Measurements from ENCODE around the gene NEK11.

Gene NEK11

GRCh38 chr3:131125684-131126083 lies 99.0 kb downstream of the NEK11 start:
- no peak for DNase-seq

GRCh38 chr3:131140891-131141290 lies 114.2 kb downstream of the NEK11 start:
- DNase-seq, result no peak

- DNase-seq, result no peak
Observed at GRCh38 chr3:131141770-131142169, 115.1 kb downstream of the NEK11 start.

- DNase-seq, result peak in 2 of 51 donors; percentile 0 to 11
Observed at GRCh38 chr3:131142580-131142979, 115.9 kb downstream of the NEK11 start.

GRCh38 chr3:131143802-131144201 lies 117.1 kb downstream of the NEK11 start:
- no peak for DNase-seq

GRCh38 chr3:131147534-131147933 lies 120.9 kb downstream of the NEK11 start:
- no peak for DNase-seq

- no peak for DNase-seq
Observed at GRCh38 chr3:131158434-131158833, 131.8 kb downstream of the NEK11 start.

GRCh38 chr3:131162516-131162915 lies 135.8 kb downstream of the NEK11 start:
- DNase-seq, result no peak

- DNase-seq, result no peak
Observed at GRCh38 chr3:131167867-131168266, 141.2 kb downstream of the NEK11 start.

GRCh38 chr3:131169331-131169730 lies 142.7 kb downstream of the NEK11 start:
- no peak for DNase-seq

GRCh38 chr3:131172502-131173200 lies 146.0 kb downstream of the NEK11 start:
- no peak for DNase-seq

- DNase-seq, result no peak
Observed at GRCh38 chr3:131174752-131175151, 148.1 kb downstream of the NEK11 start.

- DNase-seq, result no peak
Observed at GRCh38 chr3:131178710-131179375, 152.2 kb downstream of the NEK11 start.

GRCh38 chr3:131192701-131193100 lies 166.0 kb downstream of the NEK11 start:
- DNase-seq, result no peak

- no peak for DNase-seq
Observed at GRCh38 chr3:131193641-131194238, 167.1 kb downstream of the NEK11 start.

- DNase-seq, result no peak
Observed at GRCh38 chr3:131194816-131195215, 168.1 kb downstream of the NEK11 start.

GRCh38 chr3:131200636-131201199 lies 174.0 kb downstream of the NEK11 start:
- no peak for DNase-seq

GRCh38 chr3:131216330-131216729 lies 189.7 kb downstream of the NEK11 start:
- no peak for DNase-seq

- DNase-seq, result peak in 5 of 51 donors; percentile 6 to 27 (median 11)
Observed at GRCh38 chr3:131216801-131217200, 190.1 kb downstream of the NEK11 start.

GRCh38 chr3:131217296-131217741 lies 190.6 kb downstream of the NEK11 start:
- DNase-seq, result no peak

GRCh38 chr3:131218196-131218595 lies 191.5 kb downstream of the NEK11 start:
- no peak for DNase-seq

- no peak for DNase-seq
Observed at GRCh38 chr3:131221731-131222130, 195.1 kb downstream of the NEK11 start.
